PC-9 (cell line): Measurements from ENCODE around the gene CACYBP. TPM values are rescaled to one million over a fixed set of nuclear protein-coding genes. Genes with fewer than 3 reads are reported as not detected.

Experiments used
- Bru-seq: library from RNA; stranded (reverse); fragments of 400-500 nt; gene quantifications from one replicate; lab custom pipeline; 2021; lab: Mats Ljungman, UMichigan
- BruChase-seq, 2 experiments: library from RNA; stranded (reverse); fragments of 400-500 nt; gene quantifications; one replicate each; lab custom pipeline; 2021; lab: Mats Ljungman, UMichigan
- BruUV-seq: library from RNA; stranded (reverse); fragments of 400-500 nt; replicated peaks from 2 replicates; lab custom pipeline; 2021; lab: Mats Ljungman, UMichigan
- CTCF ChIA-PET: fragments of 300-600 bp; sonication (Branson Sonifier 250); formaldehyde crosslinking; loops from one replicate; lab custom pipeline; 2022; ENCODE audit warnings: antibody characterized with exemption; lab: Charles Lee
- POLR2A ChIA-PET: fragments of 300-600 bp; sonication (Branson Sonifier 250); formaldehyde crosslinking; loops from one replicate; lab custom pipeline; 2022; ENCODE audit warnings: antibody characterized with exemption; ENCODE audit not compliant: unreplicated experiment; lab: Charles Lee
- DNase-seq, 2 experiments: peaks; one replicate each; pipeline versions ENCODE4 v3.0.0 to v3.0.0-alpha.2; 2015 to 2022; ENCODE audit warnings: mixed read lengths in 1 of 2
- H2AFZ ChIP-seq: fragments of 200-600 bp; sonication (generic); 2 replicates; pipeline ENCODE4 v1.8.1; 2017; ENCODE audit warnings: antibody characterized with exemption
- H3F3A ChIP-seq: fragments of 200-600 bp; sonication (generic); 2 replicates; pipeline ENCODE4 v1.8.1; 2017; ENCODE audit warnings: antibody characterized with exemption, mild to moderate bottlenecking, low read depth; ENCODE audit not compliant: insufficient read depth
- H3K27ac ChIP-seq: fragments of 200-600 bp; sonication (generic); 2 replicates; pipeline ENCODE4 v1.6.1; 2016; ENCODE audit warnings: mixed run types
- H3K27me3 ChIP-seq: fragments of 200-600 bp; sonication (generic); 2 replicates; pipeline ENCODE4 v1.6.1; 2016; ENCODE audit warnings: low read depth, mixed run types; ENCODE audit not compliant: insufficient read depth
- H3K36me3 ChIP-seq: fragments of 200-600 bp; sonication (generic); 2 replicates; pipeline ENCODE4 v1.6.1; 2016; ENCODE audit warnings: low read depth, mixed run types
- H3K4me1 ChIP-seq: fragments of 200-600 bp; sonication (generic); replicated peaks from 2 replicates; pipeline ENCODE4 v1.6.1; 2016; ENCODE audit warnings: mixed run types; ENCODE audit not compliant: insufficient read depth
- H3K4me2 ChIP-seq: fragments of 200-600 bp; sonication (generic); 2 replicates; pipeline ENCODE4 v1.6.1; 2017; ENCODE audit warnings: mixed run types
- H3K4me3 ChIP-seq: fragments of 200-600 bp; sonication (generic); 2 replicates; pipeline ENCODE4 v1.6.1; 2016; ENCODE audit warnings: mixed run types
- H3K79me2 ChIP-seq: fragments of 200-600 bp; sonication (generic); 2 replicates; pipeline ENCODE4 v1.6.1; 2017; ENCODE audit warnings: low read depth, mixed run types
- H3K9me2 ChIP-seq: fragments of 200-600 bp; sonication (generic); 2 replicates; pipeline ENCODE4 v1.8.1; 2017; ENCODE audit warnings: mild to moderate bottlenecking; ENCODE audit not compliant: insufficient read depth
- H3K9me3 ChIP-seq: fragments of 200-600 bp; sonication (generic); 2 replicates; pipeline ENCODE4 v1.8.1; 2016; ENCODE audit warnings: low read depth; ENCODE audit not compliant: insufficient read depth
- H4K20me1 ChIP-seq: fragments of 200-600 bp; sonication (generic); 2 replicates; pipeline ENCODE4 v1.8.1; 2017; ENCODE audit not compliant: insufficient read depth
- CTCF ChIP-seq: fragments of 200-600 bp; sonication (generic); conservative IDR thresholded peaks from 2 replicates; pipeline ENCODE4 v1.6.1; 2017; ENCODE audit warnings: mixed run types, antibody characterized with exemption, mild to moderate bottlenecking, moderate library complexity
- EZH2 ChIP-seq: fragments of 200-600 bp; sonication (generic); IDR thresholded peaks from 2 replicates; pipeline ENCODE4 v1.8.0; 2017; ENCODE audit warnings: antibody characterized with exemption, low read depth
- intact Hi-C: fragments of 100-400 bp; cut with micrococcal nuclease; formaldehyde crosslinking; loops from one replicate; pipeline ENCODE4 v1.10.0; 2022; ENCODE audit not compliant: unreplicated experiment
- long read RNA-seq: library from polyadenylated mRNA; stranded (forward); transcript quantifications from one replicate; pipeline ENCODE4 v2.0.0, GENCODE V29; 2022
- total RNA-seq: library from RNA; stranded (reverse); gene quantifications from 2 replicates; pipeline ENCODE4 v1.2.3, GENCODE V29; 2021

The CACYBP gene
- total RNA-seq (154 and 156 TPM in 2 replicates), Bru-seq, nascent RNA (percentile 88 among the genes with signal in this experiment), BruChase-seq, experiment 1, labeled RNA remaining after a 2-hour chase (percentile 82 among the genes with signal in this experiment), BruChase-seq, experiment 2, labeled RNA remaining after a 6-hour chase (percentile 95 among the genes with signal in this experiment)
- long read RNA-seq, transcript CACYBP-201 (6 exons, 2,766 nt), result major isoform, 411 of 433 reads
- long read RNA-seq, transcript CACYBP-209 (6 exons, 2,835 nt), result minor isoform, 7 of 433 reads
- long read RNA-seq, partial matches to known transcripts, result 4 of 433 reads
- long read RNA-seq, other reads (novel, unspliced or antisense), result 6 of 433 reads

GRCh38 chr1:174999936-175000696 is at the start of gene CACYBP:
Gene CACYBP (plus strand): TSS chr1:174999947. CDS start chr1:175000181, 234 bp downstream.
- peaks cover 12% of the 10 kb centered on the region for H3F3A ChIP-seq
- H3K36me3 ChIP-seq, result 0 out of 2 replicates have a peak, but pooled peaks cover 7% of the 10 kb centered on the region
- peaks cover 41% of the 10 kb centered on the region for H3K4me1 ChIP-seq
- BruUV-seq, result TSS peak; percentile 28
- intact Hi-C loops, result loop anchor here (1.0 to 5.0 kb wide), 5 partner anchors 35 to 1132 kb away; partner anchors contain the start of gene ZBTB37
- H4K20me1 ChIP-seq, result no peaks in the 10 kb centered on the region; the same call in 1 of the 2 replicates
- no peaks in the 10 kb centered on the region for H3K9me2 ChIP-seq
- H3K4me3 ChIP-seq, result peak within 1 kb of the TSS; percentile 94
- TF ChIP-seq CTCF, result no peak
- no peak for TF ChIP-seq EZH2
- no peaks in the 10 kb centered on the region for H3K9me3 ChIP-seq
- ChIA-PET CTCF (interaction anchor here (0.8 kb wide), 1 partner anchor 125 kb away, joined by 6 read pairs; no protein-coding TSS in a partner anchor), POLR2A (interaction anchor here (0.7 to 2.3 kb wide), 4 partner anchors 20 to 200 kb away, joined by 4 to 16 read pairs (median 6); partner anchors contain the start of gene MRPS14)
- H2AFZ ChIP-seq, result peak within 1 kb of the TSS; percentile 93
- peaks cover 59% of the 10 kb centered on the region for H3K79me2 ChIP-seq
- peak within 1 kb of the TSS; percentile 97 for H3K4me2 ChIP-seq
- H3K27me3 ChIP-seq, result no peaks in the 10 kb centered on the region
- peak within 1 kb of the TSS; percentile 97 for H3K27ac ChIP-seq
- no peak for DNase-seq

GRCh38 chr1:174953285-174954072 is 46.3 kb upstream of the CACYBP start:
- H3K36me3 ChIP-seq, result no peaks in the 10 kb centered on the region
- H2AFZ ChIP-seq, result no peak overlapping the region
- peak overlapping the region; percentile 46 for H3K27ac ChIP-seq
- no peak overlapping the region for H3K4me3 ChIP-seq
- no peaks in the 10 kb centered on the region; the same call in 1 of the 2 replicates for H4K20me1 ChIP-seq
- TF ChIP-seq CTCF, result no peak
- TF ChIP-seq EZH2, result no peak
- intact Hi-C loops, result no loop called here
- no peaks in the 10 kb centered on the region for H3K9me2 ChIP-seq
- no TSS peak for BruUV-seq
- ChIA-PET POLR2A (interaction anchor here (0.7 kb wide), 1 partner anchor 46 kb away, joined by 8 read pairs; no protein-coding TSS in a partner anchor), CTCF (no interaction called here)
- no peaks in the 10 kb centered on the region for H3K9me3 ChIP-seq
- H3K27me3 ChIP-seq, result no peaks in the 10 kb centered on the region
- peak in 1 of 2 experiments; percentile 79 for DNase-seq
- no peaks in the 10 kb centered on the region for H3K79me2 ChIP-seq
- H3K4me1 ChIP-seq, result peaks cover 28% of the 10 kb centered on the region
- H3F3A ChIP-seq, result peaks cover 16% of the 10 kb centered on the region; the same call in 1 of the 2 replicates
- H3K4me2 ChIP-seq, result peak overlapping the region; percentile 53
